Measurements from ENCODE around the gene POLR2L.
A peak's percentile ranks its signal among the peaks of the same experiment; 100 is the strongest.

The POLR2L gene

GRCh38 chr11:803770-804598 lies 38.3 kb downstream of the POLR2L start:
- no peak overlapping the region for H2AFZ ChIP-seq (ENCODE audit: low read depth, low read length, severe bottlenecking)
- peak overlapping the region; percentile 75 for H3K27ac ChIP-seq (ENCODE audit: low read depth, low read length)
- H3K79me2 ChIP-seq (ENCODE audit: insufficient read depth, low read length), result peaks cover 13% of the 10 kb centered on the region
- no peaks in the 10 kb centered on the region for H3K9me2 ChIP-seq (replicated peaks; ENCODE audit: insufficient read depth, low read length)
- H3K9ac ChIP-seq (ENCODE audit: low read length), result peak overlapping the region; percentile 89
- H3K9me3 ChIP-seq (ENCODE audit: insufficient read depth, low read length), result no peaks in the 10 kb centered on the region
- peak overlapping the region; percentile 61 for H3K4me2 ChIP-seq (ENCODE audit: low read depth, low read length, poor library complexity, severe bottlenecking)
- TF ChIP-seq CTCF (IDR thresholded peaks at IDR 0.05; ENCODE audit: insufficient read depth, low read length, poor library complexity, severe bottlenecking) (no peak), EZH2phosphoT487 (conservative IDR thresholded peaks at IDR 0.05; ENCODE audit: low read length) (no peak)
- peaks cover 13% of the 10 kb centered on the region for H3F3A ChIP-seq (ENCODE audit: insufficient read depth)
- H3K4me3 ChIP-seq (ENCODE audit: insufficient read depth, low read length, poor library complexity, severe bottlenecking), result peak overlapping the region; percentile 68
- no peaks in the 10 kb centered on the region for H4K20me1 ChIP-seq (ENCODE audit: low read depth, low read length)
- H3K27me3 ChIP-seq (ENCODE audit: low read length), result no peaks in the 10 kb centered on the region
- H3K36me3 ChIP-seq (ENCODE audit: low read length), result no peaks in the 10 kb centered on the region

DNA sequence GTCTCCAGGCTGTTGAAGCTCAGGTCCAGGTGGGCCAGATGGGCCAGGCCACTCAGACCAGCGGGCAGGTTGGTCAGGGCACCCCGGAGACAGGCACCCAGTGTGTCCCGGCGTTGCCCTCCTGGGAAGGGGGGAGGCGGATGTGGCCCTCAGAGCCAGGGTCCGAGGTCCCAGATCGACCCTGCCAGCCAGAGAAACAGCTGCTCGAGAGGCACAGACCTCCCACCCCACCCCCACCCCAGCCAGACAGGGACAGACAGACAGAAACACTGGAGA lies 38.9 kb downstream of the POLR2L start:
- Histone ChIP-seq H2AFZ (ENCODE audit: low read depth, low read length, severe bottlenecking) (no peak overlapping the region), H3K4me3 (ENCODE audit: insufficient read depth, low read length, poor library complexity, severe bottlenecking) (no peak overlapping the region), H3K36me3 (ENCODE audit: low read length) (no peaks in the 10 kb centered on the region), H4K20me1 (ENCODE audit: low read depth, low read length) (no peaks in the 10 kb centered on the region), H3K27me3 (ENCODE audit: low read length) (no peaks in the 10 kb centered on the region), H3K9me3 (ENCODE audit: insufficient read depth, low read length) (no peaks in the 10 kb centered on the region), H3F3A (ENCODE audit: insufficient read depth) (peaks cover 8% of the 10 kb centered on the region), H3K9me2 (replicated peaks; ENCODE audit: insufficient read depth, low read length) (no peaks in the 10 kb centered on the region), H3K27ac (ENCODE audit: low read depth, low read length) (no peak overlapping the region), H3K79me2 (ENCODE audit: insufficient read depth, low read length) (peaks cover 7% of the 10 kb centered on the region), H3K4me2 (ENCODE audit: low read depth, low read length, poor library complexity, severe bottlenecking) (peak overlapping the region; percentile 61), H3K9ac (ENCODE audit: low read length) (no peak overlapping the region)
- no peak for TF ChIP-seq CTCF (IDR thresholded peaks at IDR 0.05; ENCODE audit: insufficient read depth, low read length, poor library complexity, severe bottlenecking)
- TF ChIP-seq EZH2phosphoT487 (conservative IDR thresholded peaks at IDR 0.05; ENCODE audit: low read length), result no peak

GRCh38 chr11:802693-803466 lies 39.4 kb downstream of the POLR2L start:
- Histone ChIP-seq H3K9me3 (ENCODE audit: insufficient read depth, low read length) (no peaks in the 10 kb centered on the region), H3K9me2 (replicated peaks; ENCODE audit: insufficient read depth, low read length) (no peaks in the 10 kb centered on the region), H3K9ac (ENCODE audit: low read length) (no peak overlapping the region), H3F3A (ENCODE audit: insufficient read depth) (peaks cover 4% of the 10 kb centered on the region), H4K20me1 (ENCODE audit: low read depth, low read length) (no peaks in the 10 kb centered on the region), H3K4me3 (ENCODE audit: insufficient read depth, low read length, poor library complexity, severe bottlenecking) (no peak overlapping the region), H3K36me3 (ENCODE audit: low read length) (no peaks in the 10 kb centered on the region), H3K27me3 (ENCODE audit: low read length) (no peaks in the 10 kb centered on the region), H3K27ac (ENCODE audit: low read depth, low read length) (no peak overlapping the region), H3K79me2 (ENCODE audit: insufficient read depth, low read length) (peaks cover 2% of the 10 kb centered on the region), H3K4me2 (ENCODE audit: low read depth, low read length, poor library complexity, severe bottlenecking) (no peak overlapping the region), H2AFZ (ENCODE audit: low read depth, low read length, severe bottlenecking) (no peak overlapping the region)
- TF ChIP-seq EZH2phosphoT487 (conservative IDR thresholded peaks at IDR 0.05; ENCODE audit: low read length) (no peak), CTCF (IDR thresholded peaks at IDR 0.05; ENCODE audit: insufficient read depth, low read length, poor library complexity, severe bottlenecking) (no peak)
